ENCODE results near the gene TP53TG3F.
"Not testable (repeated sequence)": the region's sequence is repeated elsewhere in the genome, so short reads cannot be mapped to it uniquely, and the experiment has no call there.

The TP53TG3F gene, protein sequence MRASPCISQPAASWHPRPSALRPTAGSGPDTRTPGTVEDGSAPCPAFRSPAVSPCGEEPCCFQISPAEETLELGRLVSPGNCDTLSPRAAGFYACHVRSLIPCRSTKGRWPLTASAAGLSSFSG

GRCh38 chr16:33459312-33459711 is at the start of gene TP53TG3F:
TP53TG3F (plus strand) TSS chr16:33459612; CDS start chr16:33459680, 68 bp downstream.
- DNase-seq: not testable (repeated sequence)

DNA sequence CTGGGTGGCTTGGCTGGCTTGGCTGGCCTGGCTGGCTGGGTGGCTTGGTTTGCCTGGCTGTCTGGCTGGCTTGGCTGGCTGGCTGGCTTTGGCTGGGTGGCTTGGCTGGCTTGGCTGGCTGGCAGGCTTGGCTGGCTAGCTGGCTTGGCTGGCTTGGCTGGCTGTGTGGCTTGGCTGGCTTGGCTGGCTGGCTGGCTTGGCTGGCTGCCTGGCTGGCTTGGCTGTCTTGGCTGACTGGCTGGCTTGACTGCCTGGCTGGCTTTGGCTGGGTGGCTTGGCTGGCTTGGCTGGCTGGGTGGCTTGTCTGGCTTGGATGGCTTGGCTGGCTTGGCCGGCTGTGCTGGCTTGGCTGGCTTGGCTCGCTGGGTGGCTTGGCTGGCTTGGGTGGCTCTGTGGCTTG is 32.2 kb downstream of the TP53TG3F start:
- DNase-seq: not testable (repeated sequence)

GRCh38 chr16:33507231-33507630 is 47.8 kb downstream of the TP53TG3F start:
- DNase-seq: not testable (repeated sequence)

DNA sequence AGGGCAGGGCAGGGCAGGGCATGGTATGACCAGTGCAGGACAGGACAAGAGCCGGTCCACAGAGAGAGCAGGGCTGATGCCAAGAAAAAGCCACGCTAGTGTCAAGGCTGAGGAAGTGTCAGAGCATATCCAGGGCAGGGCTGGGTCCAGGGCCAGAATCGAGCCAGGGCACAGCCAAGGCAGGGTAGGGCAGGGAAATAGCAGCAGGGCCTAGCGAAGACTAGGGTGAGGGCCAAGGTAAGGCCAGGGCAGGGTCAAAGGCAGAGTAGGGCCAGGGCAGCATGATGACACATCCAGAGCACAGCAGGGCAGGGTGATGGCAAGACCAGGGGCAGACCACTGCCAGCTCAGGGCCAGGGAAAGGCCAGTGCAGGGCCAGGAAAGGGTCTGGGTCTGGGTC is 49.7 kb downstream of the TP53TG3F start:
- not testable (repeated sequence) for DNase-seq

DNA sequence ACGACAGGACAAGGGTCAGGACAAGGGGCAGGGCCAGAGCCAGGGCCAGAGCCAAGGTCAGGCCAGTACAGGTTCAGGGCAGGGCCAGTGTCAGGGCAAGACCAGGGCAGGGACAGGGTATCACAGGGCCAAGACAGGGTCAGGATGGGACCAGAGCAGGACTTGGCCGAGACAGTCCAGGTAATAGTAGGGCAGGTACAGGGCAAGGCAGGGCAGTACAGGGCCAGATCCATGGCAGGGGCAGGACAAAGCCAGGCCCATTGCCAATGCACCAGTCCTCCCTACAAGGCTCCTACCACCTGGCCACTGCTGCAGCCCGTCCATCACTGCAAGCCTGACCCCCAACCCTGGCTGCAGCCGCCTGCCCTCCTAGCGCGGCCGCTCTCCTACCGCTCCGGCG is 50.5 kb downstream of the TP53TG3F start:
- not testable (repeated sequence) for DNase-seq
